ENCODE data around the gene POLR1E. TPM values are rescaled to one million over a fixed set of nuclear protein-coding genes. Genes with fewer than 3 reads are reported as not detected.
"Not testable (repeated sequence)": the region's sequence is repeated elsewhere in the genome, so short reads cannot be mapped to it uniquely, and the experiment has no call there.

POLR1E gene
- total RNA-seq, 1 experiment from 2014 or later, result 31.7 TPM

GRCh38 chr9:37464426-37465248, 21.1 kb upstream of the POLR1E start:
- peak; percentile 69 for DNase-seq (ENCODE audit: low read depth)

GRCh38 chr9:37465249-37466036, 20.3 kb upstream of the POLR1E start, which contains the start of gene ZBTB5:
Gene ZBTB5 (minus strand): TSS chr9:37465450. CDS start chr9:37442551, 22,899 bp downstream.
- peak; percentile 100 for DNase-seq (ENCODE audit: low read depth)

- peak; percentile 75 for DNase-seq (ENCODE audit: low read depth)
Observed at GRCh38 chr9:37466037-37466709, 19.6 kb upstream of the POLR1E start.

- peak; percentile 57 for DNase-seq (ENCODE audit: low read depth)
Observed at GRCh38 chr9:37467530-37467929, 18.2 kb upstream of the POLR1E start.

GRCh38 chr9:37468620-37469019, 17.1 kb upstream of the POLR1E start:
- DNase-seq (ENCODE audit: low read depth), result no peak

GRCh38 chr9:37471942-37472684, 13.6 kb upstream of the POLR1E start:
- DNase-seq (ENCODE audit: low read depth), result peak; percentile 96

GRCh38 chr9:37473982-37474381, 11.8 kb upstream of the POLR1E start:
- not testable (repeated sequence) for DNase-seq (ENCODE audit: low read depth)

- DNase-seq (ENCODE audit: low read depth), result no peak
Observed at GRCh38 chr9:37474438-37474837, 11.3 kb upstream of the POLR1E start.

- DNase-seq (ENCODE audit: low read depth), result no peak
Observed at GRCh38 chr9:37476930-37477329, 8.8 kb upstream of the POLR1E start.

GRCh38 chr9:37477443-37477842, 8.3 kb upstream of the POLR1E start:
- DNase-seq (ENCODE audit: low read depth), result not testable (repeated sequence)

GRCh38 chr9:37477987-37478619, 7.6 kb upstream of the POLR1E start:
- DNase-seq (ENCODE audit: low read depth), result not testable (repeated sequence)

GRCh38 chr9:37480759-37481158, 5.0 kb upstream of the POLR1E start:
- no peak for DNase-seq (ENCODE audit: low read depth)

- no peak for DNase-seq (ENCODE audit: low read depth)
Observed at GRCh38 chr9:37486256-37486615, 488 bp downstream of the POLR1E start.

- peak; percentile 56 for DNase-seq (ENCODE audit: low read depth)
Observed at GRCh38 chr9:37486616-37487548, 1.1 kb downstream of the POLR1E start.

- no peak for DNase-seq (ENCODE audit: low read depth)
Observed at GRCh38 chr9:37491939-37492338, 6.2 kb downstream of the POLR1E start.

- DNase-seq (ENCODE audit: low read depth), result no peak
Observed at GRCh38 chr9:37495571-37495970, 9.8 kb downstream of the POLR1E start.

- no peak for DNase-seq (ENCODE audit: low read depth)
Observed at GRCh38 chr9:37496020-37496419, 10.3 kb downstream of the POLR1E start.

GRCh38 chr9:37497320-37497719, 11.6 kb downstream of the POLR1E start:
- no peak for DNase-seq (ENCODE audit: low read depth)

GRCh38 chr9:37498457-37498856, 12.7 kb downstream of the POLR1E start:
- no peak for DNase-seq (ENCODE audit: low read depth)

- no peak for DNase-seq (ENCODE audit: low read depth)
Observed at GRCh38 chr9:37499297-37499696, 13.5 kb downstream of the POLR1E start.

Data from RPMI7951 (cell line).